K562 treated with DMSO at 1 percent for 24 hours (cell line): Measurements from ENCODE around the gene LRRC26. TPM values are rescaled to one million over a fixed set of nuclear protein-coding genes. Genes with fewer than 3 reads are reported as not detected.

Experiments used
- total RNA-seq: library from RNA; unstranded; fragments of 300-600 nt; gene quantifications from 2 replicates; pipeline ENCODE4 v1.2.3, GENCODE V29; 2022; ENCODE audit warnings: low read depth; ENCODE audit not compliant: insufficient read depth

The LRRC26 gene, protein sequence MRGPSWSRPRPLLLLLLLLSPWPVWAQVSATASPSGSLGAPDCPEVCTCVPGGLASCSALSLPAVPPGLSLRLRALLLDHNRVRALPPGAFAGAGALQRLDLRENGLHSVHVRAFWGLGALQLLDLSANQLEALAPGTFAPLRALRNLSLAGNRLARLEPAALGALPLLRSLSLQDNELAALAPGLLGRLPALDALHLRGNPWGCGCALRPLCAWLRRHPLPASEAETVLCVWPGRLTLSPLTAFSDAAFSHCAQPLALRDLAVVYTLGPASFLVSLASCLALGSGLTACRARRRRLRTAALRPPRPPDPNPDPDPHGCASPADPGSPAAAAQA
- not detected in 2 replicates for total RNA-seq

DNA sequence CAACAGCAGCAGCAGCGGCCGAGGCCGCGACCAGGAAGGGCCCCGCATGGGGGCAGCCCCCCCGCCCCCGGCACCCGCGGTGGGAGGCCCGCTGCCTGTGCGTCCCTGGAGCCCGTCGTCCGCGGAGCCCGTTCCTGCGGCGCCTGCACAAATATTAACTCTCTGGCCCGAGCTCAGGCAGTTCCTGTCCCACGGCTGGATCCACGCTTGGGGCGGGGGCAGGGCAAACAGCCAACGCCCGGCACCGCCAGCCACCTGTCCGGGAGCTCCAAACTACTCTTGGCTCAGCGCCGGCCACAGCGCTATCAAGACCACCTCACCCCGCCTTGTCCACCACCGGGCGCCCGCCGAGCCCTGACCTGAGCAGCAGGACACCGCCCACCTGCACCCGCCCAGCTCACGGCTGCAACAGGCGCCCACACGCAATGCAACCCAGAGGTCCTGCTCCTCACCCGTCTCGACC lies at the start of gene LRRC26:
TSS of gene LRRC26 (minus strand) at position 156 of the 463 bp plus-strand sequence. CDS start at position 48, 108 bp downstream.

DNA sequence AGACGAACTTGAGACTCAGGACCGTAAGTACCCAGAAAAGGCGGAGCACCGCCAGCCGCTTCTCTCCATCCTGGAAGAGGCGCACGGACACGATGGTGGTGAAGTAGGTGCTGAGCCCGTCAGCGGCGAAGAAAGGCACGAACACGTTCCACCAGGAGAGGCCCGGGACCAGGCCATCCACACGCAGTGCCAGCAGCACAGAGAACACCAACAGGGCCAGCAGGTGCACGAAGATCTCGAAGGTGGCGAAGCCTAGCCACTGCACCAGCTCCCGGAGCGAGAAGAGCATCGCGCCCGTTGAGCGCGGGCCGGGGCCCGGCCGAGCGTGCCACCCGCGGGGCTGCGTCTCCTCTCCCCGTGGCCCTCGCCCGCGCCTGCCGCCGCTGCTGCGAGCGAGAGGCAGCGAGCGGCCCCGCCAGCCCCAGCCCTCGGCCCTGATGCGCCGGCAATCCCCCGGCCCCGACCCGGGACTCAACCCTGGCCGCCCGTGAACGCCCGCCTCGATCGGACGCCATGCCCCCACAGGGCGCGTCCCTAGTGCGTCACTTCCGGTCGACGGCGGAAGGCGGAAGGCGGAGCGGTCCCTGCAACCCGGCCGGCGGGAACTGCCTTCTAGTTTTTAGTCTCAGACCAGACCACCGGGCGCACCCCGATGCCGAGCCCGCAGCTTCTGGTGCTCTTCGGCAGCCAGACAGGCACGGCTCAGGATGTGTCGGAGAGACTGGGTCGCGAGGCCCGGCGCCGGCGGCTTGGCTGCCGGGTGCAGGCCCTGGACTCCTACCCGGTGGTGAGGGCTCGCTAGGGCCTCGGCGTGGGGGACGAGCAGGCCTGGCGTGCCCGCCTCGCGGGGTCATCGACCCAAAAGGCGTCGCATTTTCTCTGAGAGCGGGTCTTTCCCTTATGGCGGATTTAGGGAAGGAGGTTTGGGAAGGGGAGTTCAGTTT lies 35.5 kb upstream of the LRRC26 start, which contains the start of the genes NDOR1 and TMEM203:
TSS of gene NDOR1 (plus strand) at position 575 of the 944 bp plus-strand sequence. CDS start at position 653, 78 bp downstream.
TSS of gene TMEM203 (minus strand) at position 523 of the 944 bp plus-strand sequence. CDS start at position 289, 234 bp downstream.

DNA sequence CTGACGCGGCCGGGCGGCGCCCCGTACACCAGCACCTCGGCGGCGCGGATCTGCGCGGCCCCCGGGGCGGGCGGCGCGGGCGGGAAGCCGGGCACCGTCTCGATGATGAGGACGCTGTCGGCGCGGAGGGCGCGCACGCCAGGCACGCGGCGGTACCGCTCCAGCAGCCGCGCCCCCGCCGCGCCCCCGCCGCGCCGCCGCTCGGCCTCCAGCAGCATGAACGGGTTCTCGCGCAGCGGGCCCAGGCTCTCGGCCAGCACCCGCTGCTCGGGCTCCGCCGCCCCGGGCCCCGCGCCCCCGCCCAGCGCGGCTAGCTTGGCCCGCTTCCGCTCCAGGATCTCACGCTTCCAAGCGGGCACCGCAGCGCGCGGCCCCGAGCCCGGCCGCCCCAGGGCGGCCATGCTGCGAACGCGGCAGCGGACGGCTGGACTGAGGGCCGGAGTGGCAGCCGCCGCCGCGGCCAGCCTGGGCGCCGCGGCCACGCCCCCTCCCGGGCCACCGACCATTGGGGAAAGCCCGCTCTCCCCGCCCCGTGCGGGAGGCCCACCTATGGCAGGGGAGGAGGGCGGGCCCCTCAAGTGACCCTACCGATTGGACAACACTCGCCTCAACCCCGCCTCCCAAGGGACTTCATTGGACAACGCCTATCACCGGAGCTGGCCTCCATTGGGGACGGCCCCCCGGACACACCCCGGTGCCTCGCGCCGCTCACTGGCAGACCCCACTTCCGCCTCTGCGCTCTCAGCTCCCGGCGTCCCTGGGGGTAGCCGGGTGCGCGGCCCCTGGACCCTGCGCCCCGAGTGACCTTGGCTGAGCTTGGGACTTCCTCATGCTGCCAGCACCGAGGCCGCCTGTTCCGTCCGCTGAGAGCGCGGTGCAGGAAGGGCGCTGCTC lies 30.7 kb upstream of the LRRC26 start, which contains the start of gene TPRN:
TSS of gene TPRN (minus strand) at position 431 of the 894 bp plus-strand sequence. CDS start at position 401, 30 bp downstream.

DNA sequence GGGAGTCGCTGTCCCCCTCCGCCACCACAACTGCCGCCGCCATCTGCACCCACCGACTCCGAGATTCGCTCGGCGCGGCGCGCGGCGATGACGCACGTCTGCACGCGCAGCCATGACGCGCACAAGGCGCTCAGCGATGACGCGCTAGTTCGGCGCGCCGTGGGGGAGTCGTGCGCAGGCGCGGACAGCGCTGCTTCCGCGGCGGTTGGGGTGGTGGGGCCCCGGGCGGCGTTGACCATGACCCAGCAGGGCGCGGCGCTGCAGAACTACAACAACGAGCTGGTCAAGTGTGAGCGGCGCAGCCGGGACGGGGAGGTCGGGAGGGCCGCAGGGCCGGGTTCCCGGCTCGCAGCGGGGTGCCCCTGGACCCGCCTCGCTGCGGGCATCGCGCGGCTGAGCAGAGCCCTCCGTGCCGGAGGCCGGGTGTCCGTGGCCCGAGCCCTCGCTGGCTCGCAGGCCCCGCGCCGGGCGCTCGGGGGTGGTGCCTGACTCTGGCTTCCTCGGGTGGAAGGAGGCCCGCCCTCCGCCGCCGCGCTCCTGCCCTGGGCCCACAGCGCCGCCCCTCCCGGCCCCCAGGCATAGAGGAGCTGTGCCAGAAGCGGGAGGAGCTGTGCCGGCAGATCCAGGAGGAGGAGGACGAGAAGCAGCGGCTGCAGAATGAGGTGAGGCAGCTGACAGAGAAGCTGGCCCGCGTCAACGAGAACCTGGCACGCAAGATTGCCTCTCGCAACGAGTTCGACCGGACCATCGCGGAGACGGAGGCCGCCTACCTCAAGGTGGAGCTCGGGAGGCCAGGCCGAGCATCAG lies 18.8 kb upstream of the LRRC26 start, which contains the start of the genes ANAPC2 and SSNA1:
TSS of gene ANAPC2 (minus strand) at position 71 of the 807 bp plus-strand sequence. CDS start at position 43, 28 bp downstream.
TSS of gene SSNA1 (plus strand) at position 187 of the 807 bp plus-strand sequence. CDS start at position 238, 51 bp downstream.

DNA sequence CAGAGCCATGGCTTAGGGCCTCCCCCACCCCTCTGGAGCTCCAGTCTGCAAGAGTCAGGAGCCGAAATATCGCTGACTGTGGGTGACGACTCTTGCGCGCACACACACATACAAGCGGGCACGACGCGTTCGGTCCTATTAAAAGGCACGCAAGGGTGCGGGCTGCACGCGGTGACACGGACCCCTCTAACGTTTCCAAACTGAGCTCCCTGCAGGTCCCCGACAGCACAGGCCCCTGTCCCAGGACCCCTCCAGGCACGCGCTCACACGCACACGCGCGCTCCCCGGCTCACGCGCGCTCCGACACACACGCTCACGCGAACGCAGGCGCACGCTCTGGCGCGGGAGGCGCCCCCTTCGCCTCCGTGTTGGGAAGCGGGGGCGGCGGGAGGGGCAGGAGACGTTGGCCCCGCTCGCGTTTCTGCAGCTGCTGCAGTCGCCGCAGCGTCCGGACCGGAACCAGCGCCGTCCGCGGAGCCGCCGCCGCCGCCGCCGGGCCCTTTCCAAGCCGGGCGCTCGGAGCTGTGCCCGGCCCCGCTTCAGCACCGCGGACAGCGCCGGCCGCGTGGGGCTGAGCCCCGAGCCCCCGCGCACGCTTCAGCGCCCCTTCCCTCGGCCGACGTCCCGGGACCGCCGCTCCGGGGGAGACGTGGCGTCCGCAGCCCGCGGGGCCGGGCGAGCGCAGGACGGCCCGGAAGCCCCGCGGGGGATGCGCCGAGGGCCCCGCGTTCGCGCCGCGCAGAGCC lies 31.0 kb downstream of the LRRC26 start, which contains the start of gene GRIN1:
TSS of gene GRIN1 (plus strand) at position 433 of the 746 bp plus-strand sequence. CDS start 333 bp downstream, outside the sequence.

Other genes starting within 250 kb of the LRRC26 start
- gene FBXW5, start 225.3 kb downstream of the LRRC26 start, total RNA-seq, result 150 and 189 TPM in 2 replicates
- gene C8G, start 224.8 kb downstream of the LRRC26 start, total RNA-seq, result 1.1 TPM in 1 of 2 replicates, not detected in the other
- not detected in 2 replicates for gene LCN12, start 217.8 kb downstream of the LRRC26 start, total RNA-seq
- 5.6 and 7.3 TPM in 2 replicates for gene PTGDS, start 192.5 kb downstream of the LRRC26 start, total RNA-seq
- not detected in 2 replicates for gene LCNL1, start 187.1 kb downstream of the LRRC26 start, total RNA-seq
- 82.2 and 86.6 TPM in 2 replicates for gene PAXX, start 177.6 kb downstream of the LRRC26 start, total RNA-seq
- 0.64 and 1.7 TPM in 2 replicates for gene CLIC3, start 173.5 kb downstream of the LRRC26 start, total RNA-seq
- gene ABCA2, start 141.8 kb downstream of the LRRC26 start, total RNA-seq, result 11.0 and 24.1 TPM in 2 replicates
- gene FUT7, start 138.0 kb downstream of the LRRC26 start, total RNA-seq, result not detected in 2 replicates
- gene NPDC1, start 123.9 kb downstream of the LRRC26 start, total RNA-seq, result 0.66 and 1.1 TPM in 2 replicates
- 0.21 TPM in 1 of 2 replicates, not detected in the other for gene ENTPD2, start 116.0 kb downstream of the LRRC26 start, total RNA-seq
- gene SAPCD2, start 99.5 kb downstream of the LRRC26 start, total RNA-seq, result 36.1 and 38.7 TPM in 2 replicates
- 9.0 and 9.6 TPM in 2 replicates for gene UAP1L1, start 92.5 kb downstream of the LRRC26 start, total RNA-seq
- 52.5 and 56.8 TPM in 2 replicates for gene MAN1B1, start 83.1 kb downstream of the LRRC26 start, total RNA-seq
- gene DPP7, start 55.3 kb downstream of the LRRC26 start, total RNA-seq, result 187 and 232 TPM in 2 replicates
- 0.12 and 0.78 TPM in 2 replicates for gene GRIN1, start 30.9 kb downstream of the LRRC26 start, total RNA-seq
- gene TMEM210, start 2.0 kb upstream of the LRRC26 start, total RNA-seq, result not detected in 2 replicates
- gene ANAPC2, start 18.5 kb upstream of the LRRC26 start, total RNA-seq, result 57.0 and 62.9 TPM in 2 replicates
- 231 and 245 TPM in 2 replicates for gene SSNA1, start 18.6 kb upstream of the LRRC26 start, total RNA-seq
- 33.3 and 34.3 TPM in 2 replicates for gene TPRN, start 30.7 kb upstream of the LRRC26 start, total RNA-seq
- 70.6 and 73.1 TPM in 2 replicates for gene TMEM203, start 35.6 kb upstream of the LRRC26 start, total RNA-seq
- gene NDOR1, start 35.6 kb upstream of the LRRC26 start, total RNA-seq, result 28.7 and 33.4 TPM in 2 replicates
- 6.9 and 7.0 TPM in 2 replicates for gene RNF208, start 52.2 kb upstream of the LRRC26 start, total RNA-seq
- gene CYSRT1, start 55.1 kb upstream of the LRRC26 start, total RNA-seq, result 1.6 and 1.7 TPM in 2 replicates
- not detected in 2 replicates for gene RNF224, start 57.5 kb upstream of the LRRC26 start, total RNA-seq
- gene SLC34A3, start 60.9 kb upstream of the LRRC26 start, total RNA-seq, result not detected in 2 replicates
- 1,217 and 1,249 TPM in 2 replicates for gene TUBB4B, start 71.2 kb upstream of the LRRC26 start, total RNA-seq
- gene STPG3, start 81.2 kb upstream of the LRRC26 start, total RNA-seq, result 0.60 TPM in 1 of 2 replicates, not detected in the other
- 123 TPM in 2 replicates for gene NELFB, start 85.3 kb upstream of the LRRC26 start, total RNA-seq
- 86.6 and 103 TPM in 2 replicates for gene TOR4A, start 107.7 kb upstream of the LRRC26 start, total RNA-seq
- 19.3 and 20.3 TPM in 2 replicates for gene NRARP, start 132.2 kb upstream of the LRRC26 start, total RNA-seq